ENCODE data around the gene NR6A1. TPM values are rescaled to one million over a fixed set of nuclear protein-coding genes. Genes with fewer than 3 reads are reported as not detected.

The NR6A1 gene
- total RNA-seq, 1 donor from 2014 or later, result 0.53 TPM

DNA sequence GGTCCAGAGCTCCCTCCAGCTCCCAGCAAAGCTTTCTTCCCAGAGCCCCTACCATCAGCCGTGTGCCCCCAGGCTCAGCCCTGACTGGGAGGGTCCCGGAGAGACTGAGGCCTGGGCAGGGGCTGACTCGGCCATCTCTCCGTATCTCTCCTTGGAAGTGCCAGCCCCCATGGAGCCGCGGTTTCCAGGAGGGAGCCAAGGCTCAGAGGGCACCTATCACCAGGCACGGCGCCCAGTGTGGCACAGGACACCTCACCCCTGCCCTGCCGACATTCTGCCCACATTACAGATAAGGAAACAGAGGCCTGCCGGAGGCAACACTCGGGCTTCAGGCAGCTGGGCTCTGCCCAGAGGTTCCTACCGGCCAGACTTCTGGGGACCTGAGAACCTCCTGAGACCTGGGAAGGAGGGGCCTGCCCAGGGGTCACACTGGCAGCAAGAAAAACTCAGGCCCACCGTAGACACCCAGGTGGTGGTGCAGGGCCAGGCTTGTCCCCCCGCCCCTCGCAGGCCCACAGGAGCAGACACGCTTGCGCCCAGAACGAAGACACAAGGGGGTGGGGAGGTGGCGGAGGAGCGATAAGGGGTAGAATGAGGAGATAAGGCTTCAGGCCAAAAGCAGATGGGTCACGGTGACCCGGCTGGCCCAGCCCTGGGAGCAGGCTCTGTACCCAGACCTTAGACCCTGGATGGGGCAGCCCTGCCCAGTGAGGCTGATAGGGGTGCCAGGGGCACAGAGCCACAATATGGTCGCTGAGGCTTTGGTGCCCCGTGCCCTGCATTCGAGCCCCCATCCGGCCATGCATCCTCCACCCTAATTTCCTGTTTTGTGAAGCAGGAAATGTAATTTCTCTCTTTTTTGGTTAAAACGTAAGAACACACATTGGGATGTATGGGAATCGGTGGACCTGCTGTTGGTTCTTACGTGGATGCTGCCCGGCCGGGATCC is 275.7 kb downstream of the NR6A1 start:
- TF ChIP-seq, protein P1, sequence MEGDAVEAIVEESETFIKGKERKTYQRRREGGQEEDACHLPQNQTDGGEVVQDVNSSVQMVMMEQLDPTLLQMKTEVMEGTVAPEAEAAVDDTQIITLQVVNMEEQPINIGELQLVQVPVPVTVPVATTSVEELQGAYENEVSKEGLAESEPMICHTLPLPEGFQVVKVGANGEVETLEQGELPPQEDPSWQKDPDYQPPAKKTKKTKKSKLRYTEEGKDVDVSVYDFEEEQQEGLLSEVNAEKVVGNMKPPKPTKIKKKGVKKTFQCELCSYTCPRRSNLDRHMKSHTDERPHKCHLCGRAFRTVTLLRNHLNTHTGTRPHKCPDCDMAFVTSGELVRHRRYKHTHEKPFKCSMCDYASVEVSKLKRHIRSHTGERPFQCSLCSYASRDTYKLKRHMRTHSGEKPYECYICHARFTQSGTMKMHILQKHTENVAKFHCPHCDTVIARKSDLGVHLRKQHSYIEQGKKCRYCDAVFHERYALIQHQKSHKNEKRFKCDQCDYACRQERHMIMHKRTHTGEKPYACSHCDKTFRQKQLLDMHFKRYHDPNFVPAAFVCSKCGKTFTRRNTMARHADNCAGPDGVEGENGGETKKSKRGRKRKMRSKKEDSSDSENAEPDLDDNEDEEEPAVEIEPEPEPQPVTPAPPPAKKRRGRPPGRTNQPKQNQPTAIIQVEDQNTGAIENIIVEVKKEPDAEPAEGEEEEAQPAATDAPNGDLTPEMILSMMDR (IDR thresholded peaks at IDR 0.05), result no peak
- no peaks in the 10 kb centered on the region for H3K27me3 ChIP-seq

DNA sequence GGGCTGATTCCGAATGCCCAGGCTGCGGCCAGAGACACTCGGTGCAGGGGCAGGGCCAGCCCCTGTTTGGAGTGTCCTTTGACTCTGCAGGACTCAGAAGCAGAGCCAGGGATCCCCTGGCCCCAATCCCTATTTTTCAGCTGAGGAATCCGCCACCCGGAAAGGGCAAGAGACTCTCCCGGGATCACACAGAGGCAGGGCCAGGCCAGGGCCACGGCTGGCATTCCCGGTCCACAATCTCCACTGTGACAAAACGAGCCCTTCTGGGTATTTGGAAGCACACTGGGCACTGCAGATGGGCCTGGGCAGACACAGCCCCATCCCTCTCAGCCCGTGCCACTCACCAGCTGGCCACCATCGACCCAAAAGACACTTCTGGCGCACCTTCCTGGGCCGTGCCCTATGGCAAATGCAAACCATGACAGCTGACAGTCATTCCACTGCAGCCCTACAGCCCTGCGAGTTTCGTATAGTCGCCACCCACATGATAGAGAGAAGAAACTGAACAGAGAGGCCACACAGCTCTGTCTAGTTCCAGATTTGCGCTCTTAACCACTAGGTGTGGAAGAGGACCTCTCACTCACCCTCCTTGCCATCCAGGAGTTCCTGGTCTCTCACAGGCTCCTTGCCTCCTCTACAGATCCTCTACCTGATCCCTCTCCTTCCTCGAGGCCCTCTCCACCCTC is 277.2 kb downstream of the NR6A1 start:
- Histone ChIP-seq H3K36me3 (no peaks in the 10 kb centered on the region), H3K4me3 (no peak overlapping the region), H3K27ac (no peak overlapping the region), H3K4me1 (no peaks in the 10 kb centered on the region), H3K27me3 (no peaks in the 10 kb centered on the region), H3K9me3 (no peaks in the 10 kb centered on the region)
- DNase-seq (ENCODE audit: low spot score in 2 of 2), result no peak
- TF ChIP-seq, protein P1 (IDR thresholded peaks at IDR 0.05), result no peak
- intact Hi-C loops (cut with DNase I), result no loop called here

More for the DNA sequence above, 275.7 kb downstream of the NR6A1 start:
- Histone ChIP-seq H3K4me1 (no peaks in the 10 kb centered on the region), H3K9me3 (no peaks in the 10 kb centered on the region), H3K36me3 (no peaks in the 10 kb centered on the region), H3K27ac (no peak overlapping the region), H3K4me3 (no peak overlapping the region)
- intact Hi-C loops (cut with DNase I), result no loop called here
- DNase-seq (ENCODE audit: low spot score in 2 of 2), result no peak

DNA sequence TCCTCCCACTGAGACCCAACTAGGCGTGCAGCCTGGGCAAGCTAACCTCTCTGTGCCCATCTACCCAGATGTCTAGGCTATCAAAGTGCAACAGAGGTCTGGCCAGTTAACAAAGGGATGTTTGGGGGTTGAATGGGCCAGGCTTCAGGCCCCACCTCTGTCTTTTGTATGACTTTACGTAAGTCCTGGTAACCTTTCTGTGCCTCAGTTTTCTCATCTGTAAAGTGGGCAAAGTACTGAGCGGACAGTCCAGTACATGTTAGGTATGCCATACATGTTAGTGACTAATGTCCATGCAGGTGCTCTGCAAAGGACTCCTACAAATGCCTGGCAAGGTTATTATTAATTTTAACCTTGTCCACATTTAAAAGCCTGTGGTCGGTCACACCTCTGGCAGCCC is 277.9 kb downstream of the NR6A1 start:
- TF ChIP-seq, protein P1 (IDR thresholded peaks at IDR 0.05), result no peak

DNA sequence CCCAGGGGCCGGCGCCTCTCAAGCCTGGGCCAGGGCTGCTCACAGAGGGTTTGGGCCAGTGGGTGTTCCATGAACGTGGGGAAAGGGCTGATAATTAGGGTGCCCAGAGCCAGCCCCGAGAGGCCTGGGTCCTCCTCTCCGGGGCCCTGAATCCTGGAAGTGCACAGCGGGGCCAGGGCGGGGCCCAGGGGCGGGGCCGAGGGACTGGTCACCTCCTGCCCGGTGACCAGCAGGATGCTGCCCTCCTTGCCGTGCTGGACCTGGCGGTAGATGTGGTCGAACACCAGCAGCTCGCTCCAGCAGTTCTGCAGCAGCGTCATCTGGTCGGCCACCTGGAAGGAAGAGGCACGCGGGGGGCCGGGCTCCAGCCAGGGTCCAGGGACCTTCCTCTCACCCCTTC is 278.3 kb downstream of the NR6A1 start:
- no peak for DNase-seq (ENCODE audit: low spot score in 2 of 2)
- intact Hi-C loops (cut with DNase I), result no loop called here
- Histone ChIP-seq H3K27me3 (no peaks in the 10 kb centered on the region), H3K4me3 (no peak overlapping the region), H3K36me3 (no peaks in the 10 kb centered on the region), H3K27ac (no peak overlapping the region), H3K9me3 (no peaks in the 10 kb centered on the region), H3K4me1 (no peaks in the 10 kb centered on the region)
- TF ChIP-seq, protein P1 (IDR thresholded peaks at IDR 0.05), result no peak

More for the DNA sequence above, 277.9 kb downstream of the NR6A1 start:
- Histone ChIP-seq H3K9me3 (no peaks in the 10 kb centered on the region), H3K36me3 (no peaks in the 10 kb centered on the region), H3K4me1 (no peaks in the 10 kb centered on the region), H3K4me3 (no peak overlapping the region), H3K27ac (no peak overlapping the region), H3K27me3 (no peaks in the 10 kb centered on the region)
- no peak for DNase-seq (ENCODE audit: low spot score in 2 of 2)
- intact Hi-C loops (cut with DNase I), result no loop called here

DNA sequence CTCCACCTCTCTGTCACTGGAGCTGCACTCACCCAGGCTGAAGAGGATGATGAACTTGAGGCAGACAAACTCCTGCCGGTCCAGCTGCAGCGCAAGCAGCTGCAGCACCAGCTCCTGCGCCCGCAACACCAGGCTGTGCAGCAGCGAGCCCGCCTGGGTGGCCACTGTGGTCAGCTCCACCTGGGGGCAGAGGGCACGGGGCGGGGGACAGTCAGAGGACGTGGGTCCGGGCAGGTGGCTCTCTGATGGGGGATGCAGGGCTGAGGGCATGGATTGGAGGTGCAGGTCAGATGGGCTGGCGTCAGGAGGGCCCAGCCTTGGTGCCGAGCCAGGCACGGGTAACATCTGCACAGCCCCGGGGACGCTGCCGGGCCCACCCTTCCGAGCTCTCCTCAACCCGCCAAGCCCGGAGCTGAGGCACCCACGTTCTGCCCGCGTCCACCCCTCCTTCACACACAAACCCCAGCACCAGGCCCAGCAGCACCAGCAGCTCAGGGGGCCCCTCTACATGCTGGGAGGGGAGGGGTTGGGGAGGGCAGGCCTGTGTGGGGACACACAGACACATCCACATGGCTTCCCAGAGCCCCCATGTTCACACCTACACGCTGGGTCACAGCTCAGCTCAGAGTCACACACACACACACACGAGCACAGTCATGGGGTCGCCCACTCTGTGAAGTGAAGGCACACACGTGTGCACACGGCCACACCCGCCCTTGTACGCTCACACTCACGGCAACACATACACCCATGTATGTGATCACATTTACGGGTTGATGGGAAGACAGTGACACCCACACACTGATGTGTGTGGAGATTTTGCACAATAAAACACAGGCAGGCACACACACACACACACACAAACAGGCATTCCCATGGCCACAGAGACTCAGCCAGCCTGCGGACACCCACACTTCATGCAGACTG is 279.8 kb downstream of the NR6A1 start:
- Histone ChIP-seq H3K27me3 (no peaks in the 10 kb centered on the region), H3K9me3 (no peaks in the 10 kb centered on the region), H3K4me3 (no peak overlapping the region), H3K36me3 (no peaks in the 10 kb centered on the region), H3K4me1 (no peaks in the 10 kb centered on the region), H3K27ac (no peak overlapping the region)
- no peak for DNase-seq (ENCODE audit: low spot score in 2 of 2)
- TF ChIP-seq, protein P1 (IDR thresholded peaks at IDR 0.05), result no peak
- intact Hi-C loops (cut with DNase I), result no loop called here

Data from ascending aorta (tissue), 2 donors.